ENCODE measurements around the gene TAGLN3. TPM values are rescaled to one million over a fixed set of nuclear protein-coding genes. Genes with fewer than 3 reads are reported as not detected.

TAGLN3 gene
- total RNA-seq, 3 donors from 2014 or later (not counting 1 experiment from before 2014, with no cell fraction given): not detected

DNA sequence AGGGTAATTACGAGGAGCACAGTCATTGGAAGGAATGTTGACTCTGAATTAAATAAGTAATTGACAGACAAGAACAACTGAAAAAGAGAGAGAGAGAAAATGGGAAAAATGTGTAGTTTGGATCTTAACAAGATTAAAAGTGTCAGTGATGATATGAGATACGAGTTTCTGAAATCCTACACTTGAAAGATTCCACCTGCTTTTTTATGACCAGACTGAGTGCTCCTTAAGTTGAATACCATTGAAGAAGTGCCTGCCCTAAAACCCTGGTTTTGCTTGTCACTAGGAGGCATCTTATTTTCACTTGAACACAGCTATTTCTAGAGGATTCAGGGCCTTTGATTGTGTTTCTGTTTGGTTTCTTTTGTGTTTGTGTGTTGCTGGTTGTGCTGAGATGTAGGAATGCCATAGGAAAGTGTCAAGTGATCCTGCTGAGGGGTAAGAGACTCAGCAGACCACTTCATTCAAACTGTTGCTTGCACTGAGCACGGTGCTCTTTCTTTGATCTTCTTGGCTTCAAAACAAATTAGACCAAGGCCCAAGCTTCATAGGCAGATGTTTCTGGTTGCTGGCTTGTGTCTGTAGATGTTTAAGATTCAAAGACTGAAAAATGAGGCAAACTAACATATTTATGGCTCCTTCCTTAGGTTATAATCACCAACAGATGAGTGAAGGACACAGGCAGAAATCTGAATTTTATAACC, 37.1 kb upstream of the TAGLN3 start:
- H3K36me3 Mint-ChIP-seq: no peaks in the 10 kb centered on the region

DNA sequence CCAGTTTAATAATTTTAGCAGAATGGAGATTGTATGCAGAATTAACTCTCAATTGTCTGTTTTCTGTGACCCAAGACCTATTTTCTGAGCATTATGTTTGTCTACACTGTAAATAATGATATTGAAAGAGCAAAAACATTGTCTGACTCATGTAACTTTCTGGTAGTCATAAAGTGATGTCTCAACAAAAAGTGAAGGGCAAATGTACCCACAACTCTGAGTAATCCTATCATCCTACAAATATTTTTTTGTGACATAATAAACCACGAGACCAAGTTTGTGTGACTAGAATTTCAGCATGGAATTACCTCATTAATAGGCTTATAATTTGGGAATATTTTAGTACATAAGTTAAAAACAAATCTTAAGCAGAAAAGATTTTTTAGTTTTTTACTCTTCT, 35.3 kb upstream of the TAGLN3 start:
- DNase-seq: no peak
- WGBS (ENCODE audit: insufficient coverage): no CpG with 5 or more reads among the region's 1 CpG

More for the DNA sequence above, 37.1 kb upstream of the TAGLN3 start:
- 60% methylated on average over 3 of the region's 3 CpGs for WGBS (ENCODE audit: insufficient coverage)
- Mint-ChIP-seq H3K9me3 (no peaks in the 10 kb centered on the region), H3K27me3 (ENCODE audit: low read depth in 2 of 2) (no peaks in the 10 kb centered on the region), H3K27ac (no peak overlapping the region), H3K4me1 (peaks cover 0 to 5% of the 10 kb centered on the region in 2 donors), H3K4me3 (no peak overlapping the region)
- Histone ChIP-seq H3K4me1 (ENCODE audit: control insufficient read depth, insufficient read depth, low read length) (no peaks in the 10 kb centered on the region), H3K27ac (ENCODE audit: low read length) (no peak overlapping the region), H3K27me3 (ENCODE audit: control insufficient read depth, insufficient read depth, low read length) (no peaks in the 10 kb centered on the region), H3K9me3 (ENCODE audit: control insufficient read depth, insufficient read depth, low read length) (no peaks in the 10 kb centered on the region), H3K36me3 (ENCODE audit: control insufficient read depth, insufficient read depth, low read length) (peaks cover 4% of the 10 kb centered on the region), H3K4me3 (ENCODE audit: low read length) (no peak overlapping the region)
- ATAC-seq (no peak), DNase-seq (no peak)
- TF ChIP-seq, protein P1, sequence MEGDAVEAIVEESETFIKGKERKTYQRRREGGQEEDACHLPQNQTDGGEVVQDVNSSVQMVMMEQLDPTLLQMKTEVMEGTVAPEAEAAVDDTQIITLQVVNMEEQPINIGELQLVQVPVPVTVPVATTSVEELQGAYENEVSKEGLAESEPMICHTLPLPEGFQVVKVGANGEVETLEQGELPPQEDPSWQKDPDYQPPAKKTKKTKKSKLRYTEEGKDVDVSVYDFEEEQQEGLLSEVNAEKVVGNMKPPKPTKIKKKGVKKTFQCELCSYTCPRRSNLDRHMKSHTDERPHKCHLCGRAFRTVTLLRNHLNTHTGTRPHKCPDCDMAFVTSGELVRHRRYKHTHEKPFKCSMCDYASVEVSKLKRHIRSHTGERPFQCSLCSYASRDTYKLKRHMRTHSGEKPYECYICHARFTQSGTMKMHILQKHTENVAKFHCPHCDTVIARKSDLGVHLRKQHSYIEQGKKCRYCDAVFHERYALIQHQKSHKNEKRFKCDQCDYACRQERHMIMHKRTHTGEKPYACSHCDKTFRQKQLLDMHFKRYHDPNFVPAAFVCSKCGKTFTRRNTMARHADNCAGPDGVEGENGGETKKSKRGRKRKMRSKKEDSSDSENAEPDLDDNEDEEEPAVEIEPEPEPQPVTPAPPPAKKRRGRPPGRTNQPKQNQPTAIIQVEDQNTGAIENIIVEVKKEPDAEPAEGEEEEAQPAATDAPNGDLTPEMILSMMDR (IDR thresholded peaks at IDR 0.05): no peak
- intact Hi-C loops (cut with micrococcal nuclease): loop anchor here (10.0 kb wide), 1 partner anchor 417 kb away; the partner anchor contains the start of gene CD96

DNA sequence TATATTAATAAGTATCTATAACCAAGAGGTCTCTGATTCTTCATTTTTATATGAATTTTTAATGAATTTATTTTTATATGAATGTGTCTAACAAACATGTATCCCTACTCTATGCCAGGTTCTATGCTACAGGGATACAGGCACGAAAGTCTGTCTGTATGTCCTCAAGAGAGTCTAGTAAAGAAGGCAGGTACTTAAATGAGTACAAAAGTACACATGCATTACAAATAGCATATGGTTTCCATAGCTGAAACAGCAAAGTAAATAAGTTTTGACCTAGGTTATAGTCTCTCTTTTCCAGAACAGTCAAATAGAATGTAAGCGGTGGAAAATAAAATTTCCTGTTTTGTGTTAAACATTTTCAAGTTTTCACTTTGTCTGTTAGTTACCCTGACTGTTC, 33.2 kb upstream of the TAGLN3 start:
- Mint-ChIP-seq H3K27me3 (ENCODE audit: low read depth in 2 of 2) (no peaks in the 10 kb centered on the region), H3K4me1 (peaks cover 5 to 7% of the 10 kb centered on the region in 2 donors), H3K27ac (no peak overlapping the region), H3K9me3 (no peaks in the 10 kb centered on the region), H3K36me3 (peaks cover 10% of the 10 kb centered on the region), H3K4me3 (no peak overlapping the region)
- DNase-seq (no peak), ATAC-seq (no peak)
- Histone ChIP-seq H3K27me3 (ENCODE audit: control insufficient read depth, insufficient read depth, low read length) (no peaks in the 10 kb centered on the region), H3K9me3 (ENCODE audit: control insufficient read depth, insufficient read depth, low read length) (no peaks in the 10 kb centered on the region), H3K4me3 (ENCODE audit: low read length) (no peak overlapping the region), H3K36me3 (ENCODE audit: control insufficient read depth, insufficient read depth, low read length) (peaks cover 7% of the 10 kb centered on the region), H3K27ac (ENCODE audit: low read length) (no peak overlapping the region), H3K4me1 (ENCODE audit: control insufficient read depth, insufficient read depth, low read length) (no peaks in the 10 kb centered on the region)
- 92% methylated on average over 2 of the region's 2 CpGs for WGBS (ENCODE audit: insufficient coverage)
- TF ChIP-seq, protein P1 (IDR thresholded peaks at IDR 0.05): no peak
- intact Hi-C loops (cut with micrococcal nuclease): loop anchor here (10.0 kb wide), 1 partner anchor 421 kb away; the partner anchor contains the start of gene CD96

More for the DNA sequence above, 35.3 kb upstream of the TAGLN3 start:
- intact Hi-C loops (cut with micrococcal nuclease): loop anchor here (10.0 kb wide), 1 partner anchor 419 kb away; the partner anchor contains the start of gene CD96
- Histone ChIP-seq H3K4me1 (ENCODE audit: control insufficient read depth, insufficient read depth, low read length) (no peaks in the 10 kb centered on the region), H3K36me3 (ENCODE audit: control insufficient read depth, insufficient read depth, low read length) (peaks cover 7% of the 10 kb centered on the region), H3K27me3 (ENCODE audit: control insufficient read depth, insufficient read depth, low read length) (no peaks in the 10 kb centered on the region), H3K27ac (ENCODE audit: low read length) (no peak overlapping the region), H3K9me3 (ENCODE audit: control insufficient read depth, insufficient read depth, low read length) (no peaks in the 10 kb centered on the region), H3K4me3 (ENCODE audit: low read length) (no peak overlapping the region)
- Mint-ChIP-seq H3K27me3 (ENCODE audit: low read depth in 2 of 2) (no peaks in the 10 kb centered on the region), H3K4me3 (no peak overlapping the region), H3K9me3 (no peaks in the 10 kb centered on the region), H3K36me3 (no peaks in the 10 kb centered on the region), H3K4me1 (peaks cover 5 to 7% of the 10 kb centered on the region in 2 donors), H3K27ac (no peak overlapping the region)
- no peak for ATAC-seq
- TF ChIP-seq, protein P1 (IDR thresholded peaks at IDR 0.05): no peak
